Measurements from ENCODE around the gene WFDC10B.
"Not testable (repeated sequence)": the region's sequence is repeated elsewhere in the genome, so short reads cannot be mapped to it uniquely, and the experiment has no call there.

Gene WFDC10B

GRCh38 chr20:45646875-45647274 lies 57.9 kb downstream of the WFDC10B start:
- DNase-seq = no peak

DNA sequence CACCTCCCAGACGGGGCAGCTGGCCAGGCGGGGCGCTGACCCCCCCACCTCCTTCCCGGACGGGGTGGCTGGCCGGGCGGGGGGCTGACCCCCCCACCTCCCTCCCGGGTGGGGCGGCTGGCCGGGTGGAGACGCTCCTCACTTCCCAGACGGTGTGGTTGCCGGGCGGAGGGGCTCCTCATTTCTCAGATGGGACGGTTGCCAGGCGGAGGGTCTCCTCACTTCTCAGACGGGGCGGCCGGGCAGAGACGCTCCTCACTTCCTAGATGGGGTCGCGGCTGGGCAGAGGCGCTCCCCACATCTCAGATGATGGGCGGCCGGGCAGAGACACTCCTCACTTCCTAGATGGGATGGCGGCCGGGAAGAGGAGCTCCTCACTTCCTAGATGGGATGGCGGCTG lies 59.0 kb downstream of the WFDC10B start:
- not testable (repeated sequence) for DNase-seq

DNA sequence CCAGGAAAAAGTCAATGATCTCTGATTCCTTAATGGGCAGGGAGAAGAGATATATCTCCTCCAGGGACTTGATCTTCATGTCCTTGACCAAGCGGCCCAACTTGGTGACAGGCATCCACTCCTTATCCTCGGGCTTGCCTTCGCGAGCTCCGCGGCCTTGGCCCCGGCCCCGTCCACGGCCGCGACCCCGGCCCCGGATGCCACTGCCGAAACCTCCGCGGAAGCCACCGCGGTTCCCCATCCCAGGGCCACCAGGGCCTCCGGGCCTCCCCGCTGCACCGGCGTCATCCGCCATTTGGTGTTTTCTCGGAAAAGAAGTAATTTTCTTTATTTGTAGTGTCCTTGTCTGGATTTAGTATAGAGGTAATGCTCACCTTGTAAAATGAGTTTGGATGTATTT lies 63.7 kb downstream of the WFDC10B start:
- not testable (repeated sequence) for DNase-seq

GRCh38 chr20:45639687-45640086 lies 65.1 kb downstream of the WFDC10B start:
- no peak for DNase-seq

GRCh38 chr20:45636513-45636912 lies 68.3 kb downstream of the WFDC10B start:
- DNase-seq = no peak
